ENCODE data around the gene AFG1L.
A peak's percentile ranks its signal among the peaks of the same experiment; 100 is the strongest.
"Not testable (repeated sequence)": the region's sequence is repeated elsewhere in the genome, so short reads cannot be mapped to it uniquely, and the experiment has no call there.

Gene AFG1L

DNA sequence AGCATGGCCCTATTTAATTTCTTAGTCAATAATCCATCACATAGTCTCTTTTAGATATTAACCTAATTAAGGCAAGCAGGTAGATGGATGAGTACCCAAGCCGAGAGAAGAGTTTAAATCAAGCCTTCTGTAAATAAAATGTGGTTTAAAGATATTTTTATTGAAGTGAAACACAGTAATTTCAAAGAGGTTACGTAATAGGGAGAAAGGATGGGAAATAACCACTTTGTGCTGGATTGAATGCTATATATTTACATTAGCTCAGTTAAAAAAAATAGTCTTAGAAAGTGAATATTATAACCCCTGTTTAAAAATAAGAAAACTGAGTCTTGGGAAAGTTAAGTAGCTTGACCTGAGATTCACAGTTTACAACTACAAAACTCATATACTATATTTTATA is 228.8 kb downstream of the AFG1L start:
- H3K9me3 ChIP-seq (ENCODE audit: control insufficient read depth, low read length) = no peaks in the 10 kb centered on the region
- H3K27me3 ChIP-seq (ENCODE audit: control insufficient read depth, insufficient read depth, low read length) = no peaks in the 10 kb centered on the region
- H3K36me3 ChIP-seq (ENCODE audit: control insufficient read depth, insufficient read depth, low read length) = no peaks in the 10 kb centered on the region
- no peak overlapping the region for H3K4me3 ChIP-seq (ENCODE audit: low read length)
- no peaks in the 10 kb centered on the region for H3K4me1 ChIP-seq (ENCODE audit: control insufficient read depth, insufficient read depth, low read length)
- no peak overlapping the region for H3K9ac ChIP-seq (ENCODE audit: low read length)

DNA sequence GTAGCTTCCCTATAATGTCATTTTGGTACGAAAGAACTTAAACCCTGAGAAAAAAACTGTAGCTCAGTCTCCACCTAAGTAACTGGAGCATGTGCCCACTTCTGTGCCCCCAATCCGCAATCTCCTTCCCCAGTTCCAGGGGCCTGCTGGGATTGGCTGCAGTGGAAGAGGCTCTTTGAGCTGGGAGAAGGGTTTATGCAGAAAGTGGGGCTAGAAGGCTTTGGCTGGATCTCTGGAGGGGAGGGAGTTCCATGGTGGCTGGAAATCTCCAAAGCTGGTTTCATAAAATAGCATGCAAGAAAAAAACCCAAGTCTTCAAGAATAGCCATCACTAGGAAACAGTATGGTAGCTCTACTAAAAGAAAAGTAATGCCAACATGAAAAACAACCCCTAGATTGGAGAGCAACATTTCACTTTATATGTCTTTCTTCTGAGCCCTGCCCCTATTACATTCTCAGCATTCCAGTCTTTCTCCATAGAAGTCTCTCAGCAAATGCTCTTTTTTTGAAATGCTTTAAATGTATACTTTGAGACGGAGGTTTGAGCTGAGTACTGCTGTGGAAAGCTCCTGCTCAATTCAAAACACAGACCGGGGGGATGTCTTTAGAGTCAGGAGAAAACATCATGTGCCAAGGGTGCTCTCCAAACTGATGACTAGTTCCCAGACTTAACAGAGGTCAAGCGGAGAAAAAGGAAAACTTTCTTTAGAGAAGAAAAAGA is 229.8 kb downstream of the AFG1L start:
- Histone ChIP-seq H3K36me3 (ENCODE audit: control insufficient read depth, insufficient read depth, low read length) (no peaks in the 10 kb centered on the region), H3K9ac (ENCODE audit: low read length) (no peak overlapping the region), H3K9me3 (ENCODE audit: control insufficient read depth, low read length) (no peaks in the 10 kb centered on the region), H3K4me1 (ENCODE audit: control insufficient read depth, insufficient read depth, low read length) (no peaks in the 10 kb centered on the region), H3K4me3 (ENCODE audit: low read length) (no peak overlapping the region), H3K27me3 (ENCODE audit: control insufficient read depth, insufficient read depth, low read length) (no peaks in the 10 kb centered on the region)

DNA sequence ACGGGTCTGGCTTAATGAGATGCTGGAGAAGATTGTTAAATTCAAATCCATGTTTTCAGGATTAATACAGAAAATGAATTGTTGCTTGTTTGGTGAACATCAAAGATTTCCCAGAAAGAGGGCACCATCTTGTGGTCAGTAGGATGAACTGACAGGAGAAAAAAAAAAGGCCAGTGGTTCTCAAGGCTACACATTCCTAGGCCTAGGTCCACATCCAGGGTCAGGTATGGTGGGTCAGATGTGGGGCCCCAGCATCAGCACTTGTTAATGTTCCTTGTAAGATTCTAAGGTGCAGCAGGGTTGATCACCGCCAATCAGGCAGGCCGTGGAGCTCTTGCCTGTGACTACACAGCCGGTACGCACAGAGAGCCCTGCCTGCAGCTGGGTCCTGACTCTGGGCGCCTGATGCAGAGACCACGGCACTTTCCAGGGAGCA is 231.9 kb downstream of the AFG1L start:
- no peak overlapping the region for H3K4me3 ChIP-seq (ENCODE audit: low read length)
- H3K4me1 ChIP-seq (ENCODE audit: control insufficient read depth, insufficient read depth, low read length) = no peaks in the 10 kb centered on the region
- no peaks in the 10 kb centered on the region for H3K9me3 ChIP-seq (ENCODE audit: control insufficient read depth, low read length)
- H3K27me3 ChIP-seq (ENCODE audit: control insufficient read depth, insufficient read depth, low read length) = no peaks in the 10 kb centered on the region
- H3K36me3 ChIP-seq (ENCODE audit: control insufficient read depth, insufficient read depth, low read length) = no peaks in the 10 kb centered on the region
- no peak overlapping the region for H3K9ac ChIP-seq (ENCODE audit: low read length)

GRCh38 chr6:108528878-108529277 is 234.0 kb downstream of the AFG1L start:
- no peak overlapping the region for H3K9ac ChIP-seq (ENCODE audit: low read length)
- no peaks in the 10 kb centered on the region for H3K4me1 ChIP-seq (ENCODE audit: control insufficient read depth, insufficient read depth, low read length)
- H3K27me3 ChIP-seq (ENCODE audit: control insufficient read depth, insufficient read depth, low read length) = no peaks in the 10 kb centered on the region
- H3K36me3 ChIP-seq (ENCODE audit: control insufficient read depth, insufficient read depth, low read length) = no peaks in the 10 kb centered on the region
- no peaks in the 10 kb centered on the region for H3K9me3 ChIP-seq (ENCODE audit: control insufficient read depth, low read length)
- H3K4me3 ChIP-seq (ENCODE audit: low read length) = no peak overlapping the region

GRCh38 chr6:108531332-108531731 is 236.5 kb downstream of the AFG1L start:
- H3K27me3 ChIP-seq (ENCODE audit: control insufficient read depth, insufficient read depth, low read length) = no peaks in the 10 kb centered on the region
- H3K9me3 ChIP-seq (ENCODE audit: control insufficient read depth, low read length) = no peaks in the 10 kb centered on the region
- no peak overlapping the region for H3K9ac ChIP-seq (ENCODE audit: low read length)
- H3K4me1 ChIP-seq (ENCODE audit: control insufficient read depth, insufficient read depth, low read length) = no peaks in the 10 kb centered on the region
- no peaks in the 10 kb centered on the region for H3K36me3 ChIP-seq (ENCODE audit: control insufficient read depth, insufficient read depth, low read length)
- no peak overlapping the region for H3K4me3 ChIP-seq (ENCODE audit: low read length)

GRCh38 chr6:108535114-108535742 is 240.4 kb downstream of the AFG1L start:
- Histone ChIP-seq H3K4me1 (ENCODE audit: control insufficient read depth, insufficient read depth, low read length) (no peaks in the 10 kb centered on the region), H3K9ac (ENCODE audit: low read length) (no peak overlapping the region), H3K9me3 (ENCODE audit: control insufficient read depth, low read length) (no peaks in the 10 kb centered on the region), H3K4me3 (ENCODE audit: low read length) (no peak overlapping the region), H3K27me3 (ENCODE audit: control insufficient read depth, insufficient read depth, low read length) (no peaks in the 10 kb centered on the region), H3K36me3 (ENCODE audit: control insufficient read depth, insufficient read depth, low read length) (no peaks in the 10 kb centered on the region)

DNA sequence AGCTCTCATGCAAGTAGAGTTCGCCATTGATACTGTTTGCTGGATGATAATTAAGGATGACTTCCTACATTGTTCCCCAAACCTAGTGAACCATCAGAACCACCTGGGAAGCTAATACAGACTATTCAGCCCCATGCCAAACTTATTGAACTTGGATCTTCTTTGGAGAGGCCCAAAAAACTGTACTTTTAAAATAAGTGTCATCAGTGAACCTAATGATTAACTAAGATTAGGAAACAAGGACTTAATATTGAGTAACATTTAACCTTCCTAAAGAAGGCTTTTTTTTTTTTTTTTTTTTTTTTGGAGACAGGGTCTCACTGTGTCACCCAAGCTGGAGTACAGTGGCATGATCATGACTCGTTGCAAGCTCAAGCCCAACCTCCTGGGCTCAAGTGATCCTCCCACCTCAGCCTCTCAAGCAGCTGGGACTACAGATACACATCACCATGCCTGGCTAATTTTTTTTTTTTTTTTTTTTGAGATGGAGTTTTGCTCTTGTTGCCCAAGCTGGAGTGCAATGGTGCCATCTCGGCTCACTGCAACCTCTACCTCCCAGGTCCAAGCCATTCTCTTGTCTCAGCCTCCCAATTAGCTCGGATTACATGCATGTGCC is 241.2 kb downstream of the AFG1L start:
- not testable (repeated sequence) for H3K36me3 ChIP-seq (ENCODE audit: control insufficient read depth, insufficient read depth, low read length); H3K9me3 ChIP-seq (ENCODE audit: control insufficient read depth, low read length); H3K4me3 ChIP-seq (ENCODE audit: low read length); H3K9ac ChIP-seq (ENCODE audit: low read length); H3K4me1 ChIP-seq (ENCODE audit: control insufficient read depth, insufficient read depth, low read length); H3K27me3 ChIP-seq (ENCODE audit: control insufficient read depth, insufficient read depth, low read length)

GRCh38 chr6:108541843-108542759 is 247.2 kb downstream of the AFG1L start:
- H3K9ac ChIP-seq (ENCODE audit: low read length) = peak overlapping the region; percentile 4
- no peaks in the 10 kb centered on the region for H3K27me3 ChIP-seq (ENCODE audit: control insufficient read depth, insufficient read depth, low read length)
- no peak overlapping the region for H3K4me3 ChIP-seq (ENCODE audit: low read length)
- H3K9me3 ChIP-seq (ENCODE audit: control insufficient read depth, low read length) = no peaks in the 10 kb centered on the region
- no peaks in the 10 kb centered on the region for H3K36me3 ChIP-seq (ENCODE audit: control insufficient read depth, insufficient read depth, low read length)
- peaks cover 4% of the 10 kb centered on the region for H3K4me1 ChIP-seq (ENCODE audit: control insufficient read depth, insufficient read depth, low read length)

- H3K27me3 ChIP-seq (ENCODE audit: control insufficient read depth, insufficient read depth, low read length) = no peaks in the 10 kb centered on the region
- peaks cover 4% of the 10 kb centered on the region for H3K4me1 ChIP-seq (ENCODE audit: control insufficient read depth, insufficient read depth, low read length)
- H3K9me3 ChIP-seq (ENCODE audit: control insufficient read depth, low read length) = no peaks in the 10 kb centered on the region
- no peak overlapping the region for H3K4me3 ChIP-seq (ENCODE audit: low read length)
- H3K9ac ChIP-seq (ENCODE audit: low read length) = no peak overlapping the region
- no peaks in the 10 kb centered on the region for H3K36me3 ChIP-seq (ENCODE audit: control insufficient read depth, insufficient read depth, low read length)
These were observed 248.5 kb downstream of the AFG1L start for GRCh38 chr6:108543175-108543940.

GRCh38 chr6:108544606-108545005 is 249.8 kb downstream of the AFG1L start:
- Histone ChIP-seq H3K27me3 (ENCODE audit: control insufficient read depth, insufficient read depth, low read length) (no peaks in the 10 kb centered on the region), H3K4me1 (ENCODE audit: control insufficient read depth, insufficient read depth, low read length) (peaks cover 4% of the 10 kb centered on the region), H3K4me3 (ENCODE audit: low read length) (no peak overlapping the region), H3K9me3 (ENCODE audit: control insufficient read depth, low read length) (no peaks in the 10 kb centered on the region), H3K36me3 (ENCODE audit: control insufficient read depth, insufficient read depth, low read length) (no peaks in the 10 kb centered on the region), H3K9ac (ENCODE audit: low read length) (no peak overlapping the region)

Measured in mucosa of stomach (tissue), 1 donor.